RWPE1 (cell line): ENCODE data around the gene TNPO3.

Source experiments
- CTCF ChIA-PET: fragments of 350-600 bp; sonication (Branson Sonifier 250); formaldehyde crosslinking; extraction: SDS; loops from one replicate; lab custom pipeline; 2021; lab: Yijun Ruan, JAX
- POLR2A ChIA-PET: fragments of 400-600 bp; formaldehyde crosslinking; extraction: SDS; loops from one replicate; lab custom pipeline; 2020; ENCODE audit warnings: antibody characterized with exemption; ENCODE audit not compliant: low non-redundant PET; lab: Yijun Ruan, JAX
- DNase-seq: peaks from one replicate; pipeline ENCODE4 v3.0.0; 2012; ENCODE audit warnings: low spot score
- H3K27ac ChIP-seq: fragments of 450-650 bp; 2 replicates; pipeline ENCODE4 v1.5.1; 2017
- CTCF ChIP-seq: fragments of 450-650 bp; conservative IDR thresholded peaks from 2 replicates; pipeline ENCODE4 v1.5.1; 2017; ENCODE audit warnings: low read depth, mild to moderate bottlenecking

The TNPO3 gene

GRCh38 chr7:128906766-128907559 lies 147.9 kb downstream of the TNPO3 start:
- ChIA-PET CTCF (no interaction called here), POLR2A (no interaction called here)
- DNase-seq, result no peak
- TF ChIP-seq CTCF, result no peak
- H3K27ac ChIP-seq, result no peak overlapping the region

- H3K27ac ChIP-seq, result no peak overlapping the region
- ChIA-PET CTCF (no interaction called here), POLR2A (no interaction called here)
- DNase-seq, result no peak
- no peak for TF ChIP-seq CTCF
These were observed 148.7 kb downstream of the TNPO3 start for GRCh38 chr7:128906001-128906765.

GRCh38 chr7:128904381-128905197 lies 150.3 kb downstream of the TNPO3 start:
- H3K27ac ChIP-seq, result no peak overlapping the region
- CTCF ChIA-PET, result no interaction called here
- POLR2A ChIA-PET, result no interaction called here
- DNase-seq, result no peak
- peak; percentile 68 for TF ChIP-seq CTCF
